ENCODE data around the gene C9orf50. TPM values are rescaled to one million over a fixed set of nuclear protein-coding genes. Genes with fewer than 3 reads are reported as not detected.

C9orf50 gene
- total RNA-seq, 2 experiments from 2014 or later: not detected

DNA sequence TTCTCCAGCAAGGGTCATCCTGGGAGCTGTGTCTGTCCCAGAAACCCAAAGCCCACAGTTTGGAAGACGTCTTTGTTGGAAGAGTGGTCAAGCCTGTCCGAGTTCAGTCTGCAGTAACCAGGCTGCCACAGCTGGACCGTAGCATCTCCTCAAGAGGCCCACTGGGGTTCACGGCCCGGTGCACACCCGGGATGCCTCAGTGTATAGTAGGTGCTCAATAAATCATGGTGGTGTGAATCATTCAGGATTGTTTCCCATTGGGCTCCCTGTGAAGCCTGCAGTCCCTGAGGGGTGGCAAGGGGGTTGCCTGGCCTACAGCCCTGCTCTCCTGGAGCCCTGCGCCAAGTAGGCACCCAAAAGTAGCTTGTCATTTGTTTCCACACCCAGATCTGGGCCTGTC is 34.3 kb upstream of the C9orf50 start:
- Histone ChIP-seq H3K27ac (ENCODE audit: low read depth in 1 of 2, low read length in 2 of 2) (no peak overlapping the region), H3K4me3 (ENCODE audit: low read length) (no peak overlapping the region), H3K27me3 (ENCODE audit: control insufficient read depth in 1 of 2, insufficient read depth in 2 of 2, low read length in 2 of 2) (no peaks in the 10 kb centered on the region), H3K9me3 (ENCODE audit: control insufficient read depth in 1 of 2, insufficient read depth in 1 of 2, low read length in 2 of 2) (no peaks in the 10 kb centered on the region), H3K36me3 (ENCODE audit: insufficient read depth, low read length) (no peaks in the 10 kb centered on the region), H3K4me1 (ENCODE audit: insufficient read depth, low read length) (no peaks in the 10 kb centered on the region)
- POLR2A ChIA-PET: no interaction called here
- ATAC-seq (ENCODE audit: poor library complexity) (no peak), DNase-seq (no peak)
- CTCF ChIA-PET: no interaction called here
- TF ChIP-seq, protein P1, sequence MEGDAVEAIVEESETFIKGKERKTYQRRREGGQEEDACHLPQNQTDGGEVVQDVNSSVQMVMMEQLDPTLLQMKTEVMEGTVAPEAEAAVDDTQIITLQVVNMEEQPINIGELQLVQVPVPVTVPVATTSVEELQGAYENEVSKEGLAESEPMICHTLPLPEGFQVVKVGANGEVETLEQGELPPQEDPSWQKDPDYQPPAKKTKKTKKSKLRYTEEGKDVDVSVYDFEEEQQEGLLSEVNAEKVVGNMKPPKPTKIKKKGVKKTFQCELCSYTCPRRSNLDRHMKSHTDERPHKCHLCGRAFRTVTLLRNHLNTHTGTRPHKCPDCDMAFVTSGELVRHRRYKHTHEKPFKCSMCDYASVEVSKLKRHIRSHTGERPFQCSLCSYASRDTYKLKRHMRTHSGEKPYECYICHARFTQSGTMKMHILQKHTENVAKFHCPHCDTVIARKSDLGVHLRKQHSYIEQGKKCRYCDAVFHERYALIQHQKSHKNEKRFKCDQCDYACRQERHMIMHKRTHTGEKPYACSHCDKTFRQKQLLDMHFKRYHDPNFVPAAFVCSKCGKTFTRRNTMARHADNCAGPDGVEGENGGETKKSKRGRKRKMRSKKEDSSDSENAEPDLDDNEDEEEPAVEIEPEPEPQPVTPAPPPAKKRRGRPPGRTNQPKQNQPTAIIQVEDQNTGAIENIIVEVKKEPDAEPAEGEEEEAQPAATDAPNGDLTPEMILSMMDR (IDR thresholded peaks at IDR 0.05): no peak
- H3K27me3 Mint-ChIP-seq: no peaks in the 10 kb centered on the region
- intact Hi-C loops (cut with DNase I, micrococcal nuclease): no loop called here
- H3K36me3 Mint-ChIP-seq (ENCODE audit: low read depth): no peaks in the 10 kb centered on the region
- no peaks in the 10 kb centered on the region for H3K4me1 Mint-ChIP-seq (ENCODE audit: low read depth)
- no peak overlapping the region for H3K27ac Mint-ChIP-seq
- no peak overlapping the region for H3K4me3 Mint-ChIP-seq
- no peaks in the 10 kb centered on the region for H3K9me3 Mint-ChIP-seq

DNA sequence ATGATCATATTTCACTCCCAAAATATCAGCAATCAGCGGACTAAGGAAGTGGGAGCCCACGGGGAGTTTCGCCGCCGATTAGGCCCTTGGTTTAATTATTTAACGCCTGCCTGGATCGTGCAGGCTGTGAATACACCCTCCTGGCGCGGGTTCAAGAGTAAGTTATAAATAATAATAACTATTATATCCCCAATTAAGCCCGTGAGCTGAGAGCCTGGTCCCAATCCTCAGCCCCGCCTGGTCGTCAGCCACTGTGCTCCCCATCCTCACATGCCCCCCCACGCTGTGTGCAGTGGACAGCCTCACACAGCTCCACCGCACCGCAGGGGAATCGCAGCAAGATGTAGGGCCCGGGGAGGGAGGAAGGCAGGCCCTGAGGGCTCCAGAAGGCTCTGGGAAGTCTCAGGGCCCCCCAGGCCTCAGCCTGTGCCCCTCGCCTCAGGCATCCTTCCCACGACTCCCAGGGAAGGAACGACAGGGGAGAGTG is 33.7 kb upstream of the C9orf50 start:
- ATAC-seq (ENCODE audit: poor library complexity): no peak
- Histone ChIP-seq H3K4me1 (ENCODE audit: insufficient read depth, low read length) (no peaks in the 10 kb centered on the region), H3K4me3 (ENCODE audit: low read length) (no peak overlapping the region), H3K27ac (ENCODE audit: low read depth in 1 of 2, low read length in 2 of 2) (no peak overlapping the region), H3K9me3 (ENCODE audit: control insufficient read depth in 1 of 2, insufficient read depth in 1 of 2, low read length in 2 of 2) (no peaks in the 10 kb centered on the region), H3K27me3 (ENCODE audit: control insufficient read depth in 1 of 2, insufficient read depth in 2 of 2, low read length in 2 of 2) (no peaks in the 10 kb centered on the region), H3K36me3 (ENCODE audit: insufficient read depth, low read length) (no peaks in the 10 kb centered on the region)
- TF ChIP-seq, protein P1 (IDR thresholded peaks at IDR 0.05): no peak
- intact Hi-C loops (cut with DNase I, micrococcal nuclease): no loop called here
- DNase-seq: no peak
- H3K9me3 Mint-ChIP-seq: no peaks in the 10 kb centered on the region
- POLR2A ChIA-PET: no interaction called here
- H3K4me1 Mint-ChIP-seq (ENCODE audit: low read depth): no peaks in the 10 kb centered on the region
- CTCF ChIA-PET: no interaction called here
- H3K27me3 Mint-ChIP-seq: no peaks in the 10 kb centered on the region
- no peak overlapping the region for H3K27ac Mint-ChIP-seq
- no peak overlapping the region for H3K4me3 Mint-ChIP-seq
- H3K36me3 Mint-ChIP-seq (ENCODE audit: low read depth): no peaks in the 10 kb centered on the region

DNA sequence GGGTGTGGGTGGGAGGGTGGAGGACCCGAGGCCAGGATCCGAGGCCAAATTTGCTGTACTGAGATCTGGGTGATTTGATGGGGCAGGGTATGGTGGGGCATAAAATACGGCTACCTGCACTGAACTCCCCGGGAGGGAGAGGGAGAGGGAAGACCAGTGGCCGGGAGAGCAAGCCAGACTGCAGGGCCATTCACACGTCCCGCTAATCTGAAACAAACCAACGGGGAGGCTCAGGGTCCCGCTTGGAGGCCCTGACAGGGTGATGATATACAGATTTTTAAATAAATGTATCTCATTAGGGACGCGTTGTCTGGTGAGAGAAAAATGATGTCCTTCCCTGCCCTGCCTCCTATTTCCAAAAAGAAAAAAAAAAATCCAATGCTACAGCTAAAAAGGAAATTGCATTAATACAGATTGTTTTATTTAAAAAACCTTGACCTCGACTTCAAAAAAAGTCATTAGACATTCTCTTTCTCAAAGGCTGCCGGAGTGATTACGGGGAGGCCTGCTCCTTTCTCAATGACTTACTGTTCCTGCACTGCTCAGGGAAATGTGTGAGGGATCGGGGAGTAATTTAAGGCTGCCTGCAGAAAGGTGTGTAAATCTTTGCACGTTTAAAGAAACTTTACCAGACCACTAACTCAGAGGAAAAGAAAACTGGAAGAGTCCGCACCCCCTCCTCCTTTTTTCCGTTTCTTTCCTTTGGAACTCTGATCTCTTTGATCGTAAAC is 33.1 kb upstream of the C9orf50 start:
- Histone ChIP-seq H3K4me3 (ENCODE audit: low read length) (no peak overlapping the region), H3K4me1 (ENCODE audit: insufficient read depth, low read length) (no peaks in the 10 kb centered on the region), H3K27ac (ENCODE audit: low read depth in 1 of 2, low read length in 2 of 2) (no peak overlapping the region), H3K36me3 (ENCODE audit: insufficient read depth, low read length) (no peaks in the 10 kb centered on the region), H3K27me3 (ENCODE audit: control insufficient read depth in 1 of 2, insufficient read depth in 2 of 2, low read length in 2 of 2) (no peaks in the 10 kb centered on the region), H3K9me3 (ENCODE audit: control insufficient read depth in 1 of 2, insufficient read depth in 1 of 2, low read length in 2 of 2) (no peaks in the 10 kb centered on the region)
- POLR2A ChIA-PET: no interaction called here
- TF ChIP-seq, protein P1 (IDR thresholded peaks at IDR 0.05): no peak
- Mint-ChIP-seq H3K27ac (no peak overlapping the region), H3K9me3 (no peaks in the 10 kb centered on the region), H3K36me3 (ENCODE audit: low read depth) (no peaks in the 10 kb centered on the region), H3K4me1 (ENCODE audit: low read depth) (no peaks in the 10 kb centered on the region), H3K27me3 (no peaks in the 10 kb centered on the region), H3K4me3 (no peak overlapping the region)
- intact Hi-C loops (cut with DNase I, micrococcal nuclease): no loop called here
- CTCF ChIA-PET: no interaction called here
- DNase-seq: no peak
- ATAC-seq (ENCODE audit: poor library complexity): no peak
